HG03521 (cell line): ENCODE measurements around the gene SCGB2A2.

Source experiments
- ATAC-seq: cut with Tn5 transposase; IDR thresholded peaks from one replicate; pipeline ENCODE4 v1.9.1; 2021; ENCODE audit warnings: mild to moderate bottlenecking, moderate library complexity; ENCODE audit not compliant: unreplicated experiment

Gene SCGB2A2

DNA sequence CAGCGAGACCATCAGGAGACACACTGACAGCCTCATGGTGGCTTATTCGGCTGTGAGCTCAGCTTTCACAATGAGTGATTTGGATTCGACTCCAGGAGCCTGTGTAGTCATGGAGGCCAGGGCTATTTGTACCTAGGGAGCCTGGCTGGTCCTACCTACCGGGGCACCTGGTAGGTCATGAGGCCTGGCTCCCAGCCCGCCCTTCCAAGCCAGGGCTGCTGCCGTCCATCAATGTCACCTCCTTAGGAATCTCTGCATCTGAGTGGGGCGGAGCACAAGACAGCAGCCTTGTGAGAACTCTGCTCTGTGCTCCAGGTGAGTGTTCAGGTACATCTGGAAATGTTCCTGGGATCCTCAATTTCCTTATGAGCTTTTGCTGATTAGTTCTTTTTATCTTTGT, 29.0 kb downstream of the SCGB2A2 start, which contains the start of gene SCGB1D4:
TSS of gene SCGB1D4 (minus strand) at position 101 of the 400 bp plus-strand sequence. CDS start at position 36, 65 bp downstream.
- no peak for ATAC-seq

DNA sequence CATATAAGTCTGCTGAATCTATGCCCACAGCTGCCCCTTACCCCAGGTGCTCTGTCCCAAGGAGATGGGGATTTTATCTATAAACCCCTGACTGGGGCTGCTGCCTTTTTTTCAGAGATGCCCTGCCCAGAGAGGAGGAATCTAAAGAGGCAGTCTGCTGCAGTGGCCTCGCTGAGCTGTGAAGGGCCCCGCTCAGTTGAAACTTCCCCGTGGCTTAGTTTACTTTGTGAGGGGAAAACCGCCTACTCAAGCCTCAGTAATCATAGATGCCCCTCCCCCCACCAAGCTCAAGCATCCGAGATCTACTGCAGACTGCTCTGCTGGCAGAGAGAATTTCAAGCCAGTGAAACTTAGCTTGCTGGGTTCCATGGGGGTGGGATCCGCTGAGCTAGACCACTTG, 36.3 kb downstream of the SCGB2A2 start:
- no peak for ATAC-seq

DNA sequence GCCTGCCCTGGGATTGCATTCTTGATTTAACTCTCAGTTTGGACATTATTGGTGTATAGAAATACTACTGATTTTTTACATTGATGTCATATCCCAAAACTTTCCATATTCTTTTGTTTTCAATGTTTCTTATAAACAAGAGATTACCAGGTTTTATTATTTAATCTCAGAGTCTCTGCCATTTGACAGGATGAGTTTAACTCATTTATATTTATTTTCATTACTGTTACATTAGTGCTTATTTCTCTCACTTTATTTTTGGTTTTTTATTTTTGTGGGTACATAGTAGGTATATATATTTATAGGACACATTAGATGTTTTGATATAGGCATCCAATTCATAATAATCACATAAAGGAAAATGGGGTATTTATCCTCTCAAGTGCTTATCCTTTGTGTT, 38.0 kb downstream of the SCGB2A2 start:
- ATAC-seq: no peak

DNA sequence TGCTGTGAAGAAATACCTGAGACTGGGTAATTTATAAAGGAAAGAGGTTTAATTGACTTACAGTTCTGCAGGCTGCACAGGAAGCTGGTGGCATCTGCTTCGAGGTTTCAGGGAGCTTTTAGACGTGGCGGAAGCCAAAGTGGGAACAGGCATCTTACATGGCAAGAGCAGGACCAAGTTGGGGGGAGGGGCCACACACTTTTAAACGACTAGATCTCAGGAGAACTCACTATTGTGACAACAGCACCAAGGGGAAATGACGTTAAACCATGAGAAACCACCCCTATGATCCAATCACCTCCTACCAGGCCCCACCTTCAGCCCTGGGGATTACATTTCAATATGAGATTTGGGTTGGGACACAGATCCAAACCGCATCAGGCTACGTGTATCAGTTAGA, 40.0 kb downstream of the SCGB2A2 start:
- ATAC-seq: no peak

DNA sequence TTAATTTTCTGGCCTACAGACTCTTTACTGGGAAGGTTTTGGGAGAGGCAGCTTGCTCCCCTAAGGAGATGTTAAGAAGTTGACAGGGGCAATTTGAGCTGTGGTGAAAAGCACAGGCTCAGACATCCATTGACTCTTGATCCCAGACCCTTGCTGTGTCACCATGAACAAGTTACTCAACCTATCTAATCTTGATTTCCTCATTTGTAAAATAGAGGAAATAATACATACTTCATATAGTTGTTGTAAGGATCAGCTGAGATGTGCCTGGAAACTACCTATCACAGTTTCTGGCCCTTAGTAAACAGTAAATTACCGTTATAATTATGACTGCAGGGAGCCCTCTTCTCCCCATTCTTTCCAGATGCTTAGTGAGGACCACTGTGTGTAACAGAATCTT, 45.5 kb downstream of the SCGB2A2 start:
- no peak for ATAC-seq

DNA sequence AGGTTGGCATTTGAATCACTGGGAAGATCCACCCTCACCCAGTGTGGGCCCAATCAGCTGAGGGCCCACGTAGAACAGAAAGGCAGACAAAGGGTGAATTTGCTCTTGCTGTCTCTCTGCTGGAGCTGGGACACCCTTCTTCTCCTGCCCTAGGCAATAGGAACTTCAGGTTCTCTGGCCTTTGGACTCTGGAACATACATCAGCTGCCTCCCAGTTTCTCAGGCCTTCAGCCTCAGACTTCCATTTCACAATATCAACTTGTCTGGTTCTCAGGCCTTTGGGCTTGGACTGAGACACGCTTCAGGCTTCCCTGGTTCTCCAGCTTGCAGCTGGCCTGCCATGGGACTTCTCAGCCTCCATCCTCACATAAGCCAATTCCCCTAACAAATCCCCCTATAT, 52.6 kb downstream of the SCGB2A2 start:
- ATAC-seq: no peak
